ENCODE data around the gene HERPUD1.

DNA sequence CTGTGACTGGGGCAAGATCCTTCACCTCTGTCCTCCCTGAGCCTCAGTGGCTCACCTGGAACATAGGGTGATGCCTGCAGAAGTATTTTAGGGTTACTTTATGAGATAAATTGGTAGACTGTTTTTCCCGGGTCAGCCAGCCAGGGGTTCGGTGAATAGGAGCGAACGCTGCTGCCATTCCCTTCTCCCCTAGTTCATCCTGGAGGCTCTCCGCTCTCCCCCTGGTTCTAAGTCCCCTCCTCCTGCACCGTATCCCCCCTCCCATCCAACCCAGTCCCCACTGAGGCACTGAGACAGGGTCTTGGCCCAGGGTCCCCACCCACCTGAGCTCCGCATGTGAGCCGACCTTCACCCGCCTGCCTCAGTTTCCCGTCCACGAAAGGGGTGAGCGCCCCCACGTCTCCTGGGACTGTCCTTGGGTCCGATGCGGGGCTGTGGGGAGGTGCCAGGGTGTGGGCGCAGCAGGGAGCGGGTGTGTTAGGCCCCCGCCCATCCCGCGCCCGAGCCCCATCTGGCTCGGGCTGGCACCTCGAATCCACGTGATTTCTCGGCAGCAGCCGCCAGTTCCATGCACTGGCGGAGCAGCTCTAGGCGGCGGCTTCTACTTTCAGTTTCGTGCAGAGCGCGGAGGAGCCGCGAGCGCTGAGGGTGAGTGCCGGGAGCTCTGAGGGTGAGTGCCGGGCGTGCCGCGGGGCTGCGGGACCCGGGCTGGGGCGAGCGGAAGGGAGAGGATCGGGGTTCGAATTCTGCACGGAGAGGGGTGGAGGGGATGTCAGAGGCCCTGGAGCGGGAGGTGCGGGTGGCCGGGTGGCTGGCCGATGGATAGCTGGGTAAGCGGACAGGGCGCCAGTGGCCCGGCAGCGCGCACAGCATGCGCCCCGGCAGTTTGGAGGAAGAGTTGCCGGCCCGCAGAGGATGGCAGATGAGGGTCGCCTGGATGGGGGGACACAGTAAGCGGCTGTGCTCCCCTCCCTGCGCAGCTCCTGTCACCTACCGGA is 57.3 kb downstream of the HERPUD1 start, which contains the start of gene NLRC5:
- TF ChIP-seq POLR2A (IDR thresholded peaks at IDR 0.05; ENCODE audit: low read length) (peak; percentile 59), GATA1 (IDR thresholded peaks at IDR 0.05; ENCODE audit: low read depth, low read length) (no peak)
